HepG2 (cell line): Measurements from ENCODE around the gene GGNBP2. TPM values are rescaled to one million over a fixed set of nuclear protein-coding genes. Genes with fewer than 3 reads are reported as not detected.
A peak's percentile ranks its signal among the peaks of the same experiment; 100 is the strongest.

Source experiments
- ESRRA ChIP-seq: sonication (generic); formaldehyde crosslinking; IDR thresholded peaks from 2 replicates; pipeline ENCODE4 v1.5.1; 2020; ENCODE audit warnings: mild to moderate bottlenecking, low read depth, missing genetic modification reagents
- FLYWCH1 ChIP-seq: sonication (generic); formaldehyde crosslinking; IDR thresholded peaks from 2 replicates; pipeline ENCODE4 v1.8.1; 2023; ENCODE audit warnings: mild to moderate bottlenecking, missing genetic modification reagents
- GATAD2A ChIP-seq: IDR thresholded peaks from 2 replicates; pipeline ENCODE4 v1.6.1; 2016
- HNF4G ChIP-seq, 2 experiments: sonication (generic) in 1 of 2; formaldehyde crosslinking in 1 of 2; IDR thresholded peaks; 2 replicates each; pipeline versions ENCODE4 v1.4.0 to v1.6.1; 2011 to 2020; ENCODE audit warnings: borderline replicate concordance in 2 of 2, low read depth in 2 of 2, mild to moderate bottlenecking in 2 of 2, low read length in 1 of 2, missing genetic modification reagents in 1 of 2, moderate library complexity in 1 of 2
- IKZF5 ChIP-seq: IDR thresholded peaks from 2 replicates; pipeline ENCODE4 v1.6.1; 2018; ENCODE audit warnings: missing genetic modification reagents, mild to moderate bottlenecking, missing compliant biosample characterization
- KLF13 ChIP-seq: sonication (generic); formaldehyde crosslinking; IDR thresholded peaks from 2 replicates; pipeline ENCODE4 v1.4.0; 2020; ENCODE audit warnings: mild to moderate bottlenecking, missing genetic modification reagents
- MAZ ChIP-seq, 2 experiments: sonication (generic) in 1 of 2; formaldehyde crosslinking in 1 of 2; IDR thresholded peaks; 2 replicates each; pipeline versions ENCODE4 v1.5.0 to v1.6.1; 2012 to 2020; ENCODE audit warnings: low read depth in 2 of 2, mild to moderate bottlenecking in 2 of 2, borderline replicate concordance in 1 of 2, improper control_type of control experiment in 1 of 2, low read length in 1 of 2, missing genetic modification reagents in 1 of 2, moderate library complexity in 1 of 2
- NBN ChIP-seq: fragments of 450-650 bp; conservative IDR thresholded peaks from 2 replicates; pipeline ENCODE4 v1.6.1; 2017
- RBAK ChIP-seq: sonication (generic); formaldehyde crosslinking; IDR thresholded peaks from 2 replicates; pipeline ENCODE4 v1.5.1; 2020; ENCODE audit warnings: mild to moderate bottlenecking, missing genetic modification reagents
- RBM22 ChIP-seq: fragments of 200-400 bp; formaldehyde crosslinking; optimal IDR thresholded peaks from 2 replicates; pipeline ENCODE3; 2017; ENCODE audit warnings: mild to moderate bottlenecking, low read length, moderate library complexity
- TEAD2 ChIP-seq: sonication (generic); formaldehyde crosslinking; IDR thresholded peaks from 2 replicates; pipeline ENCODE4 v1.9.0; 2021; ENCODE audit warnings: missing genetic modification reagents
- TFE3 ChIP-seq: IDR thresholded peaks from 2 replicates; pipeline ENCODE4 v1.6.1; 2016
- ZNF451 ChIP-seq: sonication (generic); formaldehyde crosslinking; IDR thresholded peaks from 2 replicates; pipeline ENCODE4 v1.5.0; 2020; ENCODE audit warnings: mild to moderate bottlenecking, missing genetic modification reagents
- ZNF605 ChIP-seq: sonication (generic); formaldehyde crosslinking; IDR thresholded peaks from 2 replicates; pipeline ENCODE4 v1.8.0; 2022; ENCODE audit warnings: mild to moderate bottlenecking, missing genetic modification reagents
- ZNF740 ChIP-seq: sonication (generic); formaldehyde crosslinking; IDR thresholded peaks from 2 replicates; pipeline ENCODE4 v1.4.0; 2020; ENCODE audit warnings: missing genetic modification reagents
- ZSCAN9 ChIP-seq: IDR thresholded peaks from 2 replicates; pipeline ENCODE4 v1.6.1; 2016; ENCODE audit warnings: borderline replicate concordance
- polyA plus RNA-seq, 8 experiments: library from polyadenylated mRNA; depleted of rRNA in 3 of 8; stranded (reverse) in 7 of 8; unstranded in 1 of 8; fragments of >200 nt; fragmentation: Illumina TruSeq in 4 of 8; extraction: Trizol in 4 of 8; gene quantifications; 2 replicates each; pipeline versions ENCODE4 v1.2.1 to v1.2.3, GENCODE V29; 2011 to 2016; ENCODE audit warnings: low read depth in 4 of 8, missing spikeins in 1 of 8, mixed read lengths in 1 of 8; ENCODE audit not compliant: insufficient read depth in 1 of 8
- total RNA-seq, 5 experiments: library from RNA; depleted of rRNA; stranded (reverse); fragments of >200 nt; fragmentation: Illumina TruSeq; extraction: Trizol; gene quantifications; 2 replicates each; pipeline ENCODE4 v1.2.3, GENCODE V29; 2016; ENCODE audit warnings: low read depth in 1 of 5
- TF ChIP-seq, protein P1 (sequence below): sonication (generic); formaldehyde crosslinking; IDR thresholded peaks from 2 replicates; pipeline ENCODE4 v1.9.0; 2022; ENCODE audit warnings: low read depth, missing genetic modification reagents
- TF ChIP-seq, protein P2 (sequence below): sonication (generic); formaldehyde crosslinking; conservative IDR thresholded peaks from 2 replicates; pipeline ENCODE4 v1.5.0; 2020; ENCODE audit warnings: missing genetic modification reagents
- TF ChIP-seq, protein P3 (sequence below): IDR thresholded peaks from 2 replicates; pipeline ENCODE4 v1.6.1; 2016; ENCODE audit warnings: missing biosample characterization, missing genetic modification reagents, low read depth

Gene GGNBP2
- total and polyA plus RNA-seq, 2 of the 13 experiments (the other 11 are each of a cell fraction or from before 2014, with no cell fraction given): 53.3 to 84.2 TPM

- TF ChIP-seq TFE3 (no peak), GATAD2A (CRISPR knock-in tag) (no peak), IKZF5 (CRISPR knock-in tag) (no peak), ZNF740 (CRISPR knock-in tag) (no peak), ZNF605 (CRISPR knock-in tag) (no peak), RBAK (no peak), TEAD2 (CRISPR knock-in tag) (no peak), ESRRA (no peak), NBN (no peak), FLYWCH1 (CRISPR knock-in tag) (no peak), MAZ (IDR thresholded peaks at IDR 0.05; ENCODE audit: borderline replicate concordance, low read depth, low read length) (no peak), MAZ (CRISPR knock-in tag; IDR thresholded peaks at IDR 0.05; ENCODE audit: low read depth) (no peak), ZSCAN9 (CRISPR knock-in tag) (no peak), HNF4G (IDR thresholded peaks at IDR 0.05; ENCODE audit: borderline replicate concordance, low read depth, low read length) (no peak), HNF4G (CRISPR knock-in tag; IDR thresholded peaks at IDR 0.05; ENCODE audit: borderline replicate concordance, low read depth) (no peak), RBM22 (peak; percentile 96), KLF13 (CRISPR knock-in tag) (no peak), ZNF451 (no peak)
- TF ChIP-seq, protein P1, sequence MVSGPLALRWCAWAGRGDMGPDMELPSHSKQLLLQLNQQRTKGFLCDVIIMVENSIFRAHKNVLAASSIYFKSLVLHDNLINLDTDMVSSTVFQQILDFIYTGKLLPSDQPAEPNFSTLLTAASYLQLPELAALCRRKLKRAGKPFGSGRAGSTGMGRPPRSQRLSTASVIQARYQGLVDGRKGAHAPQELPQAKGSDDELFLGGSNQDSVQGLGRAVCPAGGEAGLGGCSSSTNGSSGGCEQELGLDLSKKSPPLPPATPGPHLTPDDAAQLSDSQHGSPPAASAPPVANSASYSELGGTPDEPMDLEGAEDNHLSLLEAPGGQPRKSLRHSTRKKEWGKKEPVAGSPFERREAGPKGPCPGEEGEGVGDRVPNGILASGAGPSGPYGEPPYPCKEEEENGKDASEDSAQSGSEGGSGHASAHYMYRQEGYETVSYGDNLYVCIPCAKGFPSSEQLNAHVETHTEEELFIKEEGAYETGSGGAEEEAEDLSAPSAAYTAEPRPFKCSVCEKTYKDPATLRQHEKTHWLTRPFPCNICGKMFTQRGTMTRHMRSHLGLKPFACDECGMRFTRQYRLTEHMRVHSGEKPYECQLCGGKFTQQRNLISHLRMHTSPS: no peak
- TF ChIP-seq, protein P2, sequence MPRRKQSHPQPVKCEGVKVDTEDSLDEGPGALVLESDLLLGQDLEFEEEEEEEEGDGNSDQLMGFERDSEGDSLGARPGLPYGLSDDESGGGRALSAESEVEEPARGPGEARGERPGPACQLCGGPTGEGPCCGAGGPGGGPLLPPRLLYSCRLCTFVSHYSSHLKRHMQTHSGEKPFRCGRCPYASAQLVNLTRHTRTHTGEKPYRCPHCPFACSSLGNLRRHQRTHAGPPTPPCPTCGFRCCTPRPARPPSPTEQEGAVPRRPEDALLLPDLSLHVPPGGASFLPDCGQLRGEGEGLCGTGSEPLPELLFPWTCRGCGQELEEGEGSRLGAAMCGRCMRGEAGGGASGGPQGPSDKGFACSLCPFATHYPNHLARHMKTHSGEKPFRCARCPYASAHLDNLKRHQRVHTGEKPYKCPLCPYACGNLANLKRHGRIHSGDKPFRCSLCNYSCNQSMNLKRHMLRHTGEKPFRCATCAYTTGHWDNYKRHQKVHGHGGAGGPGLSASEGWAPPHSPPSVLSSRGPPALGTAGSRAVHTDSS (CRISPR knock-in tag): no peak
- TF ChIP-seq, protein P3, sequence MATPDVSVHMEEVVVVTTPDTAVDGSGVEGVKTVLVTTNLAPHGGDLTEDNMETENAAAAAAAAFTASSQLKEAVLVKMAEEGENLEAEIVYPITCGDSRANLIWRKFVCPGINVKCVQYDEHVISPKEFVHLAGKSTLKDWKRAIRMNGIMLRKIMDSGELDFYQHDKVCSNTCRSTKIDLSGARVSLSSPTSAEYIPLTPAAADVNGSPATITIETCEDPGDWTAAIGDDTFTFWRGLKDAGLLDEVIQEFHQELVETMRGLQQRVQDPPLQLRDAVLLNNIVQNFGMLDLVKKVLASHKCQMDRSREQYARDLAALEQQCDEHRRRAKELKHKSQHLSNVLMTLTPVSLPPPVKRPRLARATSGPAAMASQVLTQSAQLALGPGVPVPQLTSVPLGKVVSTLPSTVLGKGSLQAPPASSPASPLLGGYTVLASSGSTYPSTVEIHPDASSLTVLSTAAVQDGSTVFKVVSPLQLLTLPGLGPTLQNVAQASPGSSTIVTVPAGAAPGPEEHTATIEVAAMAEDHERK (CRISPR knock-in tag): no peak
Measured at GRCh38 chr17:36591434-36592315, 47.0 kb downstream of the GGNBP2 start, which contains the start of gene DHRS11 (continued).
